Gastroesophageal sphincter (tissue), 3 donors: Measurements from ENCODE around the gene NTNG2.

Experiments
- EP300 ChIP-seq: sonication (generic); formaldehyde crosslinking; IDR thresholded peaks from one replicate; pipeline ENCODE4 v1.6.1; 2017; ENCODE audit warnings: antibody characterized with exemption, mild to moderate bottlenecking
- POLR2A ChIP-seq, 2 donors: fragments of 450-650 bp; IDR thresholded peaks; one replicate each; pipeline ENCODE4 v1.6.1; 2017; ENCODE audit warnings: antibody characterized with exemption in 2 of 2, mild to moderate bottlenecking in 2 of 2, moderate library complexity in 1 of 2
- POLR2AphosphoS5 ChIP-seq: sonication (generic); formaldehyde crosslinking; IDR thresholded peaks from one replicate; pipeline ENCODE4 v1.6.1; 2017; ENCODE audit warnings: antibody characterized with exemption
- TF ChIP-seq, protein P1 (sequence below), 4 experiments: fragments of 200-600 bp in 2 of 4; fragments of 450-650 bp in 2 of 4; sonication (generic) in 1 of 4; IDR thresholded peaks; one replicate each; pipeline ENCODE4 v1.5.1; 2017 to 2019; ENCODE audit warnings: antibody characterized with exemption in 4 of 4, mild to moderate bottlenecking in 2 of 4, moderate library complexity in 2 of 4

DNA sequence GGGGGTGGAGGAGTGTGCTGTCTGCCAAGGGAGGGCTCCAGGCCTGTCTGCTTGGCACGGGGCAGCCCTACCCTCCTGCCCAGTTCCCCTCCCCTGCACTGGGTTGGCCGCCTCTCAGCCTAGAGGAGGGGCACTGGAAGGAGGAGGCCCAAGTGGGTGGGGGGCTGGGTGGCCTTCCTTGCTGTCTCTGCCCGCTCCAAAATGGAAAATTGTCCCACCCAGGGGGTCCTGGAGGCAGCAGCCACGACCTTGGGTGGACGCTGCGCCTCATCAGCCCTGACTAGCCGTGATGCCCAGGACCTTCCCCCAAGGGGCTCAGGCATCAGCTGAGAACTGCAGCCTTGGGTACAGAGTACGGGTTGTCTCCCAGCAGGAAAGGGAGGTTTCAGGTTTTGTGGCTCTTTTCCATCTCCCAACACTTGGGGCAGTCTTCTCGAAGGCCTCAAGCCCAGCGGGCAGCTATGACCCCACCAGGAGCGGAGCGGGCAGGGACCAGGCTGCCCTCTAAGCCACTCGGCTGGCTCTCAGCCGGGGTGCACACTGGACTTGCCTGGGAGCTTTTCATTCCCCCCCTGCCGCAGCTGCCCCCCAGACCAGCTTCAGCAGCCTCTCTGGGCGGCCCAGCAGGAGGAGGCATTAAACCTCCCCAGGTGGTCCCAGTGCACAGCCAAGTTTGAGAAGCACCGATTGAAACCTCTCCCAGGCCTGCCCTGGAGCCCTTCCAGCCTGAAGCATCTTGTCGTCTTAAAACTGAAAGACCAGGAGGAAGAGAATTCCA, 20.6 kb downstream of the NTNG2 start:
- TF ChIP-seq, protein P1, sequence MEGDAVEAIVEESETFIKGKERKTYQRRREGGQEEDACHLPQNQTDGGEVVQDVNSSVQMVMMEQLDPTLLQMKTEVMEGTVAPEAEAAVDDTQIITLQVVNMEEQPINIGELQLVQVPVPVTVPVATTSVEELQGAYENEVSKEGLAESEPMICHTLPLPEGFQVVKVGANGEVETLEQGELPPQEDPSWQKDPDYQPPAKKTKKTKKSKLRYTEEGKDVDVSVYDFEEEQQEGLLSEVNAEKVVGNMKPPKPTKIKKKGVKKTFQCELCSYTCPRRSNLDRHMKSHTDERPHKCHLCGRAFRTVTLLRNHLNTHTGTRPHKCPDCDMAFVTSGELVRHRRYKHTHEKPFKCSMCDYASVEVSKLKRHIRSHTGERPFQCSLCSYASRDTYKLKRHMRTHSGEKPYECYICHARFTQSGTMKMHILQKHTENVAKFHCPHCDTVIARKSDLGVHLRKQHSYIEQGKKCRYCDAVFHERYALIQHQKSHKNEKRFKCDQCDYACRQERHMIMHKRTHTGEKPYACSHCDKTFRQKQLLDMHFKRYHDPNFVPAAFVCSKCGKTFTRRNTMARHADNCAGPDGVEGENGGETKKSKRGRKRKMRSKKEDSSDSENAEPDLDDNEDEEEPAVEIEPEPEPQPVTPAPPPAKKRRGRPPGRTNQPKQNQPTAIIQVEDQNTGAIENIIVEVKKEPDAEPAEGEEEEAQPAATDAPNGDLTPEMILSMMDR (IDR thresholded peaks at IDR 0.05), result no peak
- TF ChIP-seq POLR2A (IDR thresholded peaks at IDR 0.05) (no peak), EP300 (no peak), POLR2AphosphoS5 (no peak)
